ENCODE results near the gene LTBP4. TPM values are rescaled to one million over a fixed set of nuclear protein-coding genes. Genes with fewer than 3 reads are reported as not detected.
"Not testable (repeated sequence)": the region's sequence is repeated elsewhere in the genome, so short reads cannot be mapped to it uniquely, and the experiment has no call there.

LTBP4 gene
- total RNA-seq, 1 donor from 2014 or later: 225 TPM

DNA sequence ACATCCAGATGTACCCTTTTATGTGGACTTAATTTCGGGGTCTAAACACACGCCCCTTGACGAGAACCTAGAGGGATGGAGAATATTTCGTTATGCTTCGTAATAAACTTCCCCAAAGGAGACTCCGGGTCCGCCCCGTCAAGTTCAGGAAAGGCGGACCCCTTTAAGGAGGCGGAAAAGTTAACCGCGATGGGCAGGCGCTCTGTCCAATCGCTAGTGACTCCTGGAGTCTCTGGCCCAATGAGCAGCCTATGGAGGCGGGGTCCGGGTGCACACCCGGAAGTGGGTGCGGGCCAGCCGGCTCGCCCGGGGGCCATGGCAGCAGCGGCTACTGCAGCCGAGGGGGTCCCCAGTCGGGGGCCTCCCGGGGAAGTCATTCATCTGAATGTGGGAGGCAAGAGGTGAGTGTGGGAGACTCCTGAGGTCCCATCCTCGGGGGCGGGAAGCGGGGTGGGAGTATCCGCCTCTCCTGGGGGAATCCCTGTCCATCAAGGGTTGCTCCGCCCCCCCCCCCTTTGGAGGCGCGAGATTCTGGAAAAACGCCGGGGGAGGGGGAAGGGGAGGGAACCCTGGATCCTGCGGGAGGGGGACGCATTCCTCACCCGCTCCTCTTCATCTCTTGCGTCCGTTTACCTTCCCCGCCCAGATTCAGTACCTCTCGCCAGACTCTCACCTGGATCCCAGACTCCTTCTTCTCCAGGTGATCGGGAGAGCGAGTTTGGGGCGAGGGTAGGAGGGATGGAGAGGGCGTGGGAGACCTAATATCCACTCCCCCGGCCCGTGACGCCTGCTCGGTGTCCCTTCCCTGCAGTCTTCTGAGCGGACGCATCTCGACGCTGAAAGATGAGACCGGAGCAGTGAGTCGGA is 24.4 kb upstream of the LTBP4 start, which contains the start of gene SHKBP1:
TSS of gene SHKBP1 (plus strand) at position 289 of the 867 bp plus-strand sequence. CDS start at position 316, 27 bp downstream.
- peak; percentile 96 for DNase-seq (ENCODE audit: low spot score)

DNA sequence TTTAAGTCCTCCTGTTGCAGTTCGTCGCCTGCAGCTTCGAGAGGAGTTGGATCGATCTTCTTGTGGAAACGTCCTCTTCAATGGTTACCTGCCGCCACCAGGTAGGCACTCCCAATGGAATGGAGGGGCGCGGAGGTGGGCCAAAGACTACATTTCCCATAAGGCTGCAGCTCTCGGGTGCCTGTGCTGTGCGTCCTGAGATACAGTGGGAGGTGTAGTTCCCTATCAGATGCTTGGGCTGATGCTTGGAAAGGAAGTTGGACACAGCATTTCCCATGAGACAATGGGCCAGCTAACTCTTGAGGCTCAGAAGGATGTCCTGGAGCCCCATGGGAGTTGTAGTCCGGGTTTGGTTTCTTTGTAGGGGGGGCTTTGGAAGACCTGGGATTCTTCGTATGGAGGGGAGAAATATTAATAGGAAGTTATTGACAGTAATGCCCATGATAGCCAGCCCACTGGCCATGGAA is 22.7 kb upstream of the LTBP4 start:
- no peak for DNase-seq (ENCODE audit: low spot score)

- no peak for DNase-seq (ENCODE audit: low spot score)
Observed at GRCh38 chr19:40580619-40581018, 20.6 kb upstream of the LTBP4 start.

- no peak for DNase-seq (ENCODE audit: low spot score)
Observed at GRCh38 chr19:40581531-40581930, 19.6 kb upstream of the LTBP4 start.

DNA sequence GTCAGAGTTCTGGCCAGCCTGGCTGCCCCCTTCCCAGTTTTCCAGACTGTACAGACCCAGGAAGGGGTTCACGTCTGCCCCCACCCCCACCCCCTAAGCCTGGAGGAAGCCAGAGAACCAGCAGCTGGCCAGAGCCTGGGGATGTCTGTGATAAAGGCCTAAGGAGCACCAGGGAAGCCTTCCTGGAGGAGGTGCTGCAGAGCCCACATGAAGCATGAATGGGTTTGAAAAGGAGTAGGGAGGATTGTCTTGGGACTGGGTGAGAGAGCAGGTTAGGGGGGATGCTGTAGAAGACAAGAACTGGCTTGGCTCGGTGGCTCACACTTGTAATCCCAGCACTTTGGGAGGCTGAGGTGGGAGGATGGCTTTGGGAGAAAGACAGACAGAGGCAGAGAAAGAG is 18.7 kb upstream of the LTBP4 start:
- no peak for DNase-seq (ENCODE audit: low spot score)

GRCh38 chr19:40583283-40583682 is 17.9 kb upstream of the LTBP4 start:
- no peak for DNase-seq (ENCODE audit: low spot score)

- DNase-seq (ENCODE audit: low spot score): no peak
Observed at GRCh38 chr19:40584007-40584406, 17.2 kb upstream of the LTBP4 start.

DNA sequence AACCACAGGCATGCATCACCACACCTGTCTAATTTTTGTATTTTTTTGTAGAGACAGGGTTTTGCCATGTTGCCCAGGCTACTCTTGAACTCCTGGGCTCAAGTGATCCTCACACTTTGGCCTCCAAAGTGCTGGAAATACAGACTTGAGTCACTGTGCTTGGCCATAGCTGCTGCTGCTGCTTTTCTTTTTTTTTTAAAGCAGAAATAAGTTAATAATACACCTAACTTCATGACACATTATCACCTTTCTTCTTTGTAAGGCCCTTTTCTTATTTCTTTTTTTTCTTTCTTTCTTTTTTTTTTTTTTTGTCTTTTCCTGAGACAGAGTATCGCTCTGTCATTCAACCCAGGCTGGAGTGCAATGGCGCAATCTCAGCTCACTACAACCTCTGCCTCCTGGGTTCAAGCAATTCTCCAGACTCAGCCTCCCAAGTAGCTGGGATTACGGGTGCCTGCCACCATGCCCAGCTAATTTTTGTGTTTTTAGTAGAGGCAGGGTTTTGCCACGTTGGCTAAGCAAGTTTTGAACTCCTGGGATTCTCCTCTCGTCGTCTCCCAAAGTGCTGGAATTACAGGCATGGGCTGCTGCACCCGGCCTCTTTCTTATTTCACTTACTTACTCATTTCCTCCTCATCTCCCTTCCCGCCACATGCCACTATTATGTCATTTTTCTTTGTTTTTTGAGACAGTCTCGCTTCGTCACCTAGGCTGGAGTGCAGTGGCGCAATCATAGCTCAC is 15.8 kb upstream of the LTBP4 start:
- no peak for DNase-seq (ENCODE audit: low spot score)

GRCh38 chr19:40585982-40586422 is 15.2 kb upstream of the LTBP4 start:
- DNase-seq (ENCODE audit: low spot score): no peak

GRCh38 chr19:40586611-40587010 is 14.6 kb upstream of the LTBP4 start:
- no peak for DNase-seq (ENCODE audit: low spot score)

GRCh38 chr19:40588110-40588854 is 12.9 kb upstream of the LTBP4 start:
- no peak for DNase-seq (ENCODE audit: low spot score)

- DNase-seq (ENCODE audit: low spot score): no peak
Observed at GRCh38 chr19:40588926-40589569, 12.1 kb upstream of the LTBP4 start.

- no peak for DNase-seq (ENCODE audit: low spot score)
Observed at GRCh38 chr19:40589591-40590429, 11.4 kb upstream of the LTBP4 start.

DNA sequence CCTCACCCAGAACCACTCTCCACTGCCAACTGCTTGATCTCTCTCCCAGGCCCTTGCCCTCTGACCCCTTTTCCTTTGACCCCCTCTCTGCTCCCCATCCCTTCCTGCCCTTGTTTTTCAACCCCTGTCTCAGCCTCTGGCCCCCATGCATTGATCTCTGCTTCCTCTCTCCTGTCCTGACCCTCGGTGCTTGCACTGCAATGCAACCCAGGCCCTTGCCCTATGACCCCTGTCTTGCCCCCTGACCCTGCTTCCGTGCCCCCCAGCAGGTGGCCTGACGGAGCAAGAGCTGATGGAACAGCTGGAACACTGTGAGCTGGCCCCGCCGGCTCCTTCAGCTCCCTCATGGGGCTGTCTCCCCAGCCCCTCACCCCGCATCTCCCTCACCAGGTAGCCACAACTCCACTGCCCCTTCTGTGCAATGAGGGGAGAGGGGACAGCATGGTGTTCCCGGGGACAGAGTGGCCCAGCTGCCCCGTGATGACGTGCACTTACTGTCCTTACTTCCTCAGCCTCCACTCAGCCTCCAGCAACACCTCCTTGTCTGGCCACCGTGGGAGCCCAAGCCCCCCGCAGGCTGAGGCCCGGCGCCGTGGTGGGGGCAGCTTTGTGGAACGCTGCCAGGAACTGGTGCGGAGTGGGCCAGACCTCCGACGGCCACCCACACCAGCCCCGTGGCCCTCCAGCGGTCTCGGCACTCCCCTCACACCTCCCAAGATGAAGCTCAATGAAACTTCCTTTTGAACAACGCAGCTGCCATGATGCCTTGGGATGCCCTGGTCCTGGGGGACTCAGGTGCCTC is 10.5 kb upstream of the LTBP4 start:
- DNase-seq (ENCODE audit: low spot score): no peak

DNA sequence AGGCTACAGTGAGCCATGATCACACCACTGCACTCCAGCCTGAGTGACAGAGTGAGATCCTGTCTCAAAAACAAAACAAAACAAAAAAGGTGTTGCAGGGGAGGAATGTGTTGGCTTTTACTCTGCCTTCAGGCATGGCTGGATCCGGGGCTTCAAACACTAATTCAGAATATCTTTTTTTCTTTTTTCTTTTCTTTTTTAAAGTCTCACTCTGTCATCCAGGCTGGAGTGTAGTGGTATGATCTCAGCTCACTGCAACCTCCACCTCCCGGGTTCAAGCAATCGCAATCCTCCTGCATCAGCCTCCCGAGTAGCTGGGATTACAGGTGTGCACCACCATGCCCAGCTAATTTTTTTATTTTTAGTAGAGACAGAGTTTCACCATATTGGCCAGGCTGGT is 9.4 kb upstream of the LTBP4 start:
- not testable (repeated sequence) for DNase-seq (ENCODE audit: low spot score)

GRCh38 chr19:40592170-40592569 is 9.0 kb upstream of the LTBP4 start:
- no peak for DNase-seq (ENCODE audit: low spot score)

GRCh38 chr19:40594255-40594654 is 6.9 kb upstream of the LTBP4 start:
- no peak for DNase-seq (ENCODE audit: low spot score)

- no peak for DNase-seq (ENCODE audit: low spot score)
Observed at GRCh38 chr19:40594657-40595091, 6.5 kb upstream of the LTBP4 start.

DNA sequence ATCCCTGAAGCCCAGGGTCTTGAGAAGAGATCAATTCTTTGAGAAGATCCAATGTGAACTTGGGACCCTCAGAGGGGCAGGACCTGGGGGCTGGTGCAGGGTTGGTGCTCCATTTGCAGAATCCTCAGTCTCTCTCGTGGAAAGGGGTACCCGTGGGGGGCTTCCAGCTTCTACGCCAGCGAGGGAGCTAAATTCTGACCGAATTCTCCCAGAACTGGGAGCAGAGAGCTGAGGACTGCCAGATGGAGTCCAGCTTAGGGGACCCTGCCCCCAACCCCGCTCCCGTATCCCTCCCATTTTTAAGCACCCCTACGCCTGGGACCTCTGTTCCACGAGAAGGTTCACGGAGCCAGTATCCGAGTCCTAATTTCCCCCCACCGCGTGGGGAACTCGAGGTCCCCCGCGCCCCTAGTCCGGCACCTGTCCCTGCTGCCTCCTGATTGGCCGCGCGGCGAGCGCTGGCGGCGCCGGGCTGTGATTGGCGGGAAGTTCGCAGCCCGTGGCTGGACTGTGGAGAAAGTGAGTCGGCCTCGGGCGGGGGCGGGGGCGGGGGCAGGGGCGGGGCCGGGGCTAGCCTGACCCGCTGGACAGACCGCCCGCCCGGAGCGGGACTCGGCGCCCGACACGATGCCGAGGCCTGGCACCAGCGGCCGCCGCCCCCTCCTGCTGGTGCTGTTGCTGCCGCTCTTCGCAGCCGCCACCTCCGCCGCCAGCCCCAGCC is 4.4 kb upstream of the LTBP4 start:
- DNase-seq (ENCODE audit: low spot score): no peak
